HG03097 (cell line): ENCODE data around the gene HINT1.
"Not testable (repeated sequence)": the region's sequence is repeated elsewhere in the genome, so short reads cannot be mapped to it uniquely, and the experiment has no call there.

Experiments
- ATAC-seq: cut with Tn5 transposase; IDR thresholded peaks from one replicate; pipeline ENCODE4 v1.9.1; 2021; ENCODE audit not compliant: unreplicated experiment, low FRiP score

Gene HINT1

DNA sequence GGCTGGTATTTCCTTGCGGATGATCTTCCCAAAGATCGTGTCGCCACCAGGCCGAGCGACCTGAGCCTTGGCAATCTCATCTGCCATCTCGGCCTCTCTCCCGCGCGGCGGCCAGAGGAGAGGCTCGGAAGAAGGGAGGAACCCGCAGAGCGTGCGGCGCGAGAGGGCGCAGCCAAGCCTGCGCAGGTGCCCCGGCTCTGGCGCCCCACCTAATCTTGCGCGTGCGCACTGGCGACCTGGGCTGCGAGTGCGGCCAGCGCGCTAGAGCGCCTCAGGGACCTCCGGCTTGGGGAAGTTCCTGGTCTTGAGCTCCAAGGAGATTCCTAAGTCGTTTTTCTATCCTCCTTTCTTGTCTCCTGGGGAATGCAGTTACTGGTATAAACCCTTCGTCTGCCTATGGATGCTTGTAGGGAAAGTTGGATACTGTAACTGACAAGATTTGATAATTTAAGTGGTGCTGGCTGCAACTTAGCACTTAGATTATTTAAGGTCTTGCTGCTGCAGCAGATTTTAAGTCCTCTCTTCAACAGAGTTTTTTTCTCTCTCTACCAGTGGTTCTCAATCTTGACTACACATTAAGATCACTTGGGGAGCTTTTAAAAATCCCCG is at the start of gene HINT1:
Gene HINT1, minus strand, starts transcription at position 138 of the 609 bp plus-strand sequence. Its CDS starts 51 bp downstream, at position 87.
- peak; percentile 82 for ATAC-seq

- ATAC-seq, result no peak
Observed at GRCh38 chr5:131214609-131215227, 49.7 kb upstream of the HINT1 start.

- ATAC-seq, result no peak
Observed at GRCh38 chr5:131212471-131213021, 47.5 kb upstream of the HINT1 start.

GRCh38 chr5:131211669-131212068 is 46.6 kb upstream of the HINT1 start:
- ATAC-seq, result no peak

DNA sequence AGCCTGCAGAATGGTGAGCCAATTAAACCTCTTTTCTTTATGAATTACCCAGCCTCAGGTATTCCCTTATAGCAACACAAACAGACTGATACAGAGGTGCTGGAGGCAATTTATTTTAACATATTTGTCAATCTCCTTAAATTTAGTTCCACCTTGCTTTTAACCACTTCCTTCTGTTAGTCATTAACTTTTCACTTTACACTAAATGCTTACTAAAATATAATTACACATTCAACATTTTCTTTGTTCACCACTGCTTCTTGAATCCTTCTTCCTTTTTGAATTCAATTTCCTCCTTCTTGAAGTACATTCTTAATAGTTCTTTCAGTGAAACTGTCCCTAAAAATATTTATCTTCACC is 45.1 kb upstream of the HINT1 start:
- ATAC-seq, result no peak

- peak; percentile 92 for ATAC-seq
Observed at GRCh38 chr5:131209506-131210150, 44.6 kb upstream of the HINT1 start.

DNA sequence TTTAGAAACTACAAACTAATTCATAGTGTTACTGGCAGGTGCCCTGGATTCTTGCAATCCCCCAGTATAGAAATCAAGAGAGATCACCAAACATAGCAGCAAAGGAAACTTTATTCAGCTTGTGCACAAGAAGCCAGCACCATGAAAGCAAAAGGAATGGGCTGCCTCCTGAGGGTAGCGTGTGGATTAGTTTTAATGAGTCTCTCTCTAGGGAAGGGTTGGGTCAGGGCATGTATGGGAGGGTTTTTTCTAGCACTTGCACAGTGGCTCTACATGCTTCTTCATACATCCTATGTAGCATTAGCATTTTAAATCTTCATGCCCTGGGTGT is 44.1 kb upstream of the HINT1 start:
- no peak for ATAC-seq

DNA sequence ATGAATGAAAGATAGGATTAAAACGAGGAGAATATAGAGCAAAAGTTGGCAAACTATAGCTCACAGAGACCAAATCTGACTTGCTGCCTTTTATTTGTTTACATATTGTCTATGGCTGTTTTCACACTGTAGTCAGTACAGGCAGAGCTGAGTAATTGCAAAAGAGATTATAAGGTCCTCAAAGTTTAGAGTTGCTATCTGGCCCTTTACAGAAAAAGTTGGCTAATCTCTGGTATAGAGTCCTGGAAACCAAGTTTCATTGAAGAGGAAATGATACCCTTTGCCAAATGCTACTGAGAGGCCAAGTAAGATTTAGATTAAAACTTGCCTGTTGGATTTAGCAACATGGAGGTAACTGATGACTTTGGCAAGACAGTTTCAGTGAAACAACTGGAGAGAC is 41.7 kb upstream of the HINT1 start:
- no peak for ATAC-seq

DNA sequence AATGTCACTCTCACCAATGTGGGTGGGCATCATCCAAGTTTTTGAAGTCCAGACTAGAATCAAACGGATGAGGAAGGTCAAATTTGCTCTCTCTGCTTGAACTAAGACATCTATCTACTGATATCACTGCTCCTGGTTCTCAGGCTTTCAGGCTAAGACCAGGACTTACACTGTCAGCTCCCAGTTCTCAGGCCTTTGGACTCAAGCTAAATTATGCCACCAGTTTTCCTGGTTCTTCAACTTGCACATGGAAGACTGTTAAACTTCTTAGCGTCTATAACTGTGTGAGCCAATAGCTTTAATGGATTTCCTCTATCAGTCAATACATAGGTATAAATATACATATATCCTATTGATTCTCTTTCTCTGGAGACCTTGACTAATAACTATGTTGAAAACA is 41.0 kb upstream of the HINT1 start:
- ATAC-seq, result no peak

- ATAC-seq, result no peak
Observed at GRCh38 chr5:131204964-131205363, 39.9 kb upstream of the HINT1 start.

GRCh38 chr5:131200560-131200959 is 35.5 kb upstream of the HINT1 start:
- ATAC-seq, result no peak

DNA sequence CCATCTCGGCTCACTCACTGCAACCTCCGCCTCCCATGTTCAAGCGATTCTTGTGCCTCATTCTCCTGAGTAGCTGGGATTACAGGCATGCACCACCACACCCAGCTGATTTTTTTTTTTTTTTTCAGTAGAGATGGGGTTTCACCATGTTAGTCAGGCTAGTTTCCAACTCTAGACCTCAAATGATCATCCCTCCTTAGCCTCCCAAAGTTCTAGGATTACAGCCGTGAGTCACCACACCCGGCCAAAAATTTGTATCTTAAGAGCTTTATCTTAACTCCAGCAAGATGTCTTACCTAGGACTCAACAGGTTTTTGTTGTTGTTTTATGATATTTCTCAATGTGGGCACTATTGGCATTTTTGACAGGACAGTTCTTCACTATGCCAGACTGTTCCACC is 33.6 kb upstream of the HINT1 start:
- no peak for ATAC-seq

DNA sequence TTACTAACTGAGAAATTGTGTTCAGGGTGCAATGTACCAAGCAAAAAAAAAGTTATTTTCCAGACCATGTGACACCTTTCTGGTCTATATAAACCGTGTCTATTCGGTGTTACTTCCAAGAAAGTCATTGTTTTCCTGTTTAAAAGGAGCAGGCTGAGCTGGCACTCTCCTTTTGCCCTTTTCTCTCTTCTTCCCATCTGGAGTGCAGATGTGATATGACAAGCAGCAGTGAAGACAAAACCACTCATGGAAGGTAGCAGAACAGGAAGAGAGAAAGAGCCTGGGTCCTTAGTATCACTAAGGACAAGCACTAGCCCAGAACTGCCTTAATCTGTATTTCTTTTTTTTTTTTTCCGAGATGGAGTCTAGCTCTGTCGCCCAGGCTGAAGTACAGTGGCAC is 31.3 kb upstream of the HINT1 start:
- ATAC-seq, result no peak

DNA sequence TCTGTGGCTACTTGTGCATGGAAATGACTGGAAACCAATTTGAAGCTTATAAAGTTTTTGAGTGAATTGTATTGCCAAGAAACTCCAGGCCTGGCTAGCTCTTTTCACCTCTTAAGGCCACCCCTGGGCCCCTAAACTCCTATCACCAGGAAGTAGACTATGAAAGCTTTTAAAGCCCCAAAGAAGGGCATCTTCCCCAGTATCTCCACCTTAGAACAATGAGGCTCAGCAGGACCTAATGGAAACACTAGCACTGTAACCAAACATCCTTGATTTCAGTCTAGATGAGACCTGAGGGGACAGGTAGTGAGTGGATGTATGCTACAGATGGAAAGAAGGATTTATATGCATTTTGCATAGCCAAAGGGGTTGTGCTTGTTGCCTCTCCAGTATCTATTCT is 30.6 kb upstream of the HINT1 start:
- ATAC-seq, result no peak

DNA sequence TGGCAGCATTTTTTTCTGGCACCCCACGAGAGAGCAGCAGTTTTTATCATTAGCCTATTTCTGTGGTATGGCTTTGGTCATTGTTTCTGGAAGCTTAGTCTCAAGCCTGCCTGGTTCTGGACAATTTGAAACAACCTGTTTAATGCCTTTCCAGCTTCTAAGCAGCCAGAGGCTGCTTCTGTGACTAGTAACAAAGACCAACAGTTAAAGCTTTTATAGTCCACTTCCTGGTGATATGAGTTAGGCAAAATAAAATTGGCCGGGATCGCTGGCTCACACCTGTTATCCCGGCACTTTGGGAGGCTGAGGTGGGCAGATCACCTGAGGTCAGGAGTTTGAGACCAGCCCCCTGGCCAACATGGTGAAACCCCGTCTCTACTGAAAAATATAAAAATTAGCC is 29.7 kb upstream of the HINT1 start:
- no peak for ATAC-seq

DNA sequence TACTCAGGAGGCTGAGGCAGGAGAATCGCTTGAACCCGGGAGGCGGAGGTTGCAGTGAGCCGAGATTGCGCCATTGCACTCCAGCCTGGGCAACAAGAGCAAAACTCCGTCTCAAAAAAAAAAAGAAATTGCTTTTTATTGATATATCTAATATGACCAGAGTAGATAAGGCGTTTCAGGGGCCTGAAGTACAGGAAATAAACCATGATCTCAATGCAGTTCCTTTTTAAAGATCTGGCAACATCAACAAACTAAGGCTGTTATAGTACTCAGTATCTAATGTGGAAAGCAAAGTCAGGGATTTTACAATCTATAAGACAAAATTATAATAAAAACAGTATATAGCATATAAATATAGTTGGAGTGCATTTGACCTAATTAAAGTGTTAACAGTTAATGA is 28.8 kb upstream of the HINT1 start:
- not testable (repeated sequence) for ATAC-seq

DNA sequence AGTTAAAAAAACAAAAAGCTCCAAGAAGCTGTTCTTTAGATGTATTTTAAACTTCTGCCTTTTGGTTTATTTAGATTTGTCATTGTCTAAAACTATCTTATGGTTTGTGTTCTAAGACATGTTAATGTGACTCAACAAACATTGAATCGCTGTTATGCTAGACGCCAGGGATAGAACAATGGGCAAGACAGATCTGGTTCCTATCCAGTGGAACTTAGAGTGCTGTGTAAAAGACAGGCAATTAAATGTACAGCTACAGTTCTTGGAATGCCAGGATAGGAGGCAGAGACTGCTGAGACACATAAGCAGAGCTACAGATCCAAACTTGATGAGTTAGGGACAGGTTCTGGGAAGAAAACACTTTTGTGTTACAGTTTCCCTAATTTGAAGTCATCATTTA is 28.1 kb upstream of the HINT1 start:
- ATAC-seq, result no peak

- ATAC-seq, result no peak
Observed at GRCh38 chr5:131186561-131187256, 21.7 kb upstream of the HINT1 start.

DNA sequence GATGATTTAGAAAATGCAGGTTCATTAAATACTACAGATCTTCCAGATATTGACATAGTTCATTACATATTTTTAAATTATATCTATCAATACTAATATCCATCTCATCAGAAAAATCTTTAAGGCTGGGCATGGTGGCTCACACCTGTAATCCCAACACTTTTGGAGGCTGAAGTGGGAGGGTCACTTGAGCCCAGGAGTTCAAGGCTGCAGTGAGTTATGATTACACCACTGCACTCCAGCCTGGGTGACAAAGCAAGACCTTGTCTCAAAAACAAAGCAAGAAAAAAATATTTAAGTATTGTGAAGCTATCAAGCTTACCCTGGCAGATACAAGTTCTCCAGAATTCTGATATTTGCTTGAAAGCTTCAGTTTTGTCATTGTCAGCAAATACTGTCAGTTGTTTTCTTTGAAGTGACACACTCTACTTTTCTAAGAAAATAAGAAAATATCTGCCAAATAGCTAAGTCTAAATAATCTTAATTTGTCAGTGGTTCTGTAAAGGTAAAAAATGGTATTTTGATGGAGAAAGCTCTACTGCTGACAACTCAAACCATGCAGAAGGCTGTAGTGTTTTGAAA is 20.6 kb upstream of the HINT1 start:
- ATAC-seq, result no peak

DNA sequence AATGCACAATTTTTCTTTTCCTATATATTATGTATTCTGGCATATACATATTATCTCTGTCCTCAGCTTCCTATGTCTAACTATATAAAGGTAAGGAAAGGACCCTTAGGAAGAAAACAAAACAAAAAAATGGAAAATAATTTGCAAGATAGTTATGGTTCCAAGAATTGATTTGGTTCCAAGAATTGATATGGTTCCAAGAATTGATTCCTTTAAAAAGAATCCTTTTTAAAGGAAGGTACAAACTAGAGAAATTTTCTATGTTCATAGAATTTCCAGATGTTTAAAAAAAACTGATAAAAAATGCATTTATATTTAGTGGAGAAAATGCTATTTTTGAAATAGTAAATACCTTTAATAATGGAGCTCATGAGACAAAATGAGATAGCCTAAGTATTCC is 17.8 kb upstream of the HINT1 start:
- ATAC-seq, result no peak

GRCh38 chr5:131180407-131180806 is 15.4 kb upstream of the HINT1 start:
- no peak for ATAC-seq
